GM15510 (cell line): ENCODE measurements around the gene PTPN12.

ENCODE experiments used
- POLR2A ChIP-seq: IDR thresholded peaks from 3 replicates; pipeline ENCODE4 v1.6.1; 2011; ENCODE audit warnings: borderline replicate concordance; ENCODE audit not compliant: insufficient read length; ENCODE audit errors: extremely low read depth

PTPN12 gene

DNA sequence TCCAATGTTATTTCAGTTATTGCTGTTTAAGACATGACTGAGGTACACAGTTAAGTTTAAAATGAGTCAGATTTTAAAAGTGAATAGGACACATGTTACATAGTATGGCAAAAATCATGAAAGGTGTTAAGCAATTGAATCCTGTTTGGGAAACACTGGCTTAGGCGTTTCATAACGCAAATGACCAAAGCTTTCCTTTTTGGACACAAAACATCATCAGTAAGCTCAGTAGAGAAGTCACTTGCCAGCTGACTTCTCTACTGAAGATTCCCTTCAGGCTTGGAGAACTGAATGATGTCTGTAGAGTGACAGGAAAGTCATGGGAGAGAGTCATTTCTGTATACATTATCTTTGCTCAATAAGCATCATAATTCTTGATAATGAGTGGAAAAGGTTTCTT lies 94.7 kb downstream of the PTPN12 start:
- TF ChIP-seq POLR2A = no peak

GRCh38 chr7:77644774-77645173 lies 107.7 kb downstream of the PTPN12 start:
- TF ChIP-seq POLR2A = no peak

DNA sequence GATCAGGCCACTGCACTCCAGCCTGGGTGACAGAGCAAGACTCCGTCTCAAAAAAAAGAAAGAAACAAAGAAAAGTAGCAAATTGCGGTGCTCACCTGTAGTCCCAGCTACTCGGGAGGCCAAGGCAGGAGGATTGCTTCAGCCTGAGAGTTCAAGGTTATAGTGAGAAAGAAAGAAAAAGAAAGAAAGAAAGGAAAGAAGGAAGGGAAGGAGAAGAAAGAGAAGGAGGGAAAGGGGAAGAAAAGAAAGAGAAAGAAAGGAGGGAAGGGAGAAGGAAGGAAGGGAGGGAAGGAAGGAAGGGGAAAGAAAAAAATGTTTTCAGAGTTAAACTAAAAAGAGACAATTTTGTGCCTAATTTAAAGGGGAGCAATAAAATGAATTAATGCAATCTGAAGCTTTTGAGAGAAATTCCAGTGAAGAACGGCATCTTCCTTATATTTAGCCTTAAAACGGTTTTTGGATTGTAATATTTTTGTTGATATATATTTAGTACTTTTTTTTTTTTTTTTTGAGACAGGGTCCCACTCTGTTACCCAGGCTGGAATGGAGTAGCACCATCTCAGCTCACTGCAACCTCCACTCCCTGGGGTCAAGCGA lies 111.7 kb downstream of the PTPN12 start:
- no peak for TF ChIP-seq POLR2A

GRCh38 chr7:77649716-77650349 lies 112.7 kb downstream of the PTPN12 start:
- TF ChIP-seq POLR2A = no peak

DNA sequence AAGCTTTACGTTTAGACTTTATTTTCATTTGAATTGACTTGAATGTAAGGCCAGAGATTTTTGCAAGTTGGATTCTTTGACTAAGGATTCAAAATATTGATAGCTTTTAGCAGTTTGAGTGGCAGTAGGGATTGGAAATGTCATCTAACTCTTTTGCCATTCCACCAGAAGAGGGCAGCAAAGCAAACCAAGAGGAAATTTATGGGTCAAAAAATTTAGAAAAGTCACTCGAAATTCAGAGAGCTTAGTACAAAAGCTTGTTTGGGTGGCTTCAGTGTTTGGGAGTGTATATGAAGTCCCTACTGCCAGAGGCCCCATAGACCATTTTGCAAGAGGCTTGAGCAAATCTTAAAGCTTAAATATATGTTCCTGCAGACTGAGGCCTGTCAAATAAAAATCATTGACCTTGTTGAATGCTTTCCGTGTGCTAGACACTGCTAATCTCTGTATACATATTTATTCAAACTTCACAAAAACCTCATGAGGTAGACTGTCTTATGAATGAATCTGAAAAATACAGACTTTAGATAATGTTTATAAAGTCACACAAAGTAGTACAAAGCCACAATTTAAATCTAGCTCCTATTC lies 114.6 kb downstream of the PTPN12 start:
- TF ChIP-seq POLR2A = no peak

DNA sequence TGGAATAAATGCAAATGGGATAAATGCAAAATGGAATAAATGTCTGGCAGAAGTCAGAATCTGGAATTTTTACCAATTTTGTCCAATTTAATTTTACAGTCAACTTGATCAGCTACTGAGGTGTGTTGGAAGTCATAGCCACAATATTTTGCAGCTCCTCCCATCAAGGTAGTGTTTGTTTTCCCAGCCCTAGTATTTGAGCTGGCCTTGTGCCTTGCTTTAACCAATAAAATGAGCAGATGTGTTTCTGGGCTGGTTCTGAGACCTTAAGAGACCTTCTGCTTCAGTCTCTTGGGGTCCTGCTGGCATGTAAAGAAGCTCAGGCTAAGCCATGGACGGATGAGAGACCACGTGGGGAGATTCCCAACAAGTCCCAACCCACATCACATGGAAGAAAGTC lies 116.5 kb downstream of the PTPN12 start:
- no peak for TF ChIP-seq POLR2A

DNA sequence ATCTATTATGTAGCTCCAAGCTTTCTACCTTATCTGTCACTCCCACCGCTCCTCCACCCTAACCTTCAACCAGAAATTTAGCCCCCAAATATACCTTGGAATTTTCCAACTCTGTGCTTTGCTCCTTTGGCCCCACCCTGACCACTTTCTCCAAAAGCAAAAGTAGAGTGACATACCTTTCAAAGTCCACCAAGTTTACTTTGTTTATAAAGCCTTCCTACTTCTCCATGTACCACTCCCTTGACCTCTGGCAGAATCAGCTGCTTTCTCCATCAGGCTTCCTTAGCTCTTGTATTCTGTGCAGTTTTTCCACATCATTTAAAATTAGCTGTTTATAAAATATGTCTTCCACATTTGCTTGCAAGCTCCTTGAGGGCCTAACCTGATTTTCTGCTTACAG lies 118.3 kb downstream of the PTPN12 start:
- TF ChIP-seq POLR2A = no peak

- no peak for TF ChIP-seq POLR2A
These were observed 118.9 kb downstream of the PTPN12 start for GRCh38 chr7:77655836-77656455.

GRCh38 chr7:77657427-77658224 lies 120.5 kb downstream of the PTPN12 start:
- TF ChIP-seq POLR2A = no peak

DNA sequence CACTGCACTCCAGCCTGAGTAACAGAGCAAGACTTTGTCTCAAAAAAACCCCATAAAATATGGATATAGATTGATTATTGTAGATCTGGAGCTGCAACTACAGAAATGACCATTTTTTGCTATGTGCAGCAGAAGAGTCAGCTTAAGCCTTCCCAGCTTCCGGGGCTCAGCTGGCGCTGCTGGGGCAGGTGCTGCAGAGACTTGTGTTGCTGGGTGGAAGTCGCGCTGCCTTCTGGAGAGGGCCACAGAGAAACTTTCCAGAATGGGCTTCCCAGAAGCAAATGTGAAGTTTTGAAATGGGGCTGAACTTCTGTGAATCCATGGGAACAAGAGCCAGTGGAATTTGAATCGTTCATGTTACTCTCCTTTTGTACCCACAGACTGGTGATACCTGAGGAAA lies 121.8 kb downstream of the PTPN12 start:
- no peak for TF ChIP-seq POLR2A

- no peak for TF ChIP-seq POLR2A
These were observed 124.7 kb downstream of the PTPN12 start for GRCh38 chr7:77661816-77662215.

DNA sequence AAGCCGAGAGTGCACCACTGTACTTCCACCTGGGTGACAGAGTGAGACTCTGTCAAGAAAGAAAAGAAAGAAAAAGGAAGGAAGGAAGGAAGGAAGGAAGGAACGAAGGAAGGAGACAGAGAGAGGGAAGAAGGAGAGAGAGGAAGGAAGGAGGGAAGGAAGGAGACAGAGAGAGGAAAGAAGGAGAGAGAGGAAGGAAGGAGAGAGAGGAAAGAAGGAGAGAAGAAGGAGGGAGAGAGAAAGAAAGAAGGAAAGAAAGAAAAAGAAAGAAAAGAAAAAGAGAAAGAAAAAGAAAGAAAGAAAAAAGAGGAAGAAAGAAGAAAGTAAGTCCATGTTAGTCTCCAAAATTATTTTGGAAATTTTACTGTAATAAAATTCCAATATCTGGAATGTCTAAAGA lies 125.8 kb downstream of the PTPN12 start:
- no peak for TF ChIP-seq POLR2A

DNA sequence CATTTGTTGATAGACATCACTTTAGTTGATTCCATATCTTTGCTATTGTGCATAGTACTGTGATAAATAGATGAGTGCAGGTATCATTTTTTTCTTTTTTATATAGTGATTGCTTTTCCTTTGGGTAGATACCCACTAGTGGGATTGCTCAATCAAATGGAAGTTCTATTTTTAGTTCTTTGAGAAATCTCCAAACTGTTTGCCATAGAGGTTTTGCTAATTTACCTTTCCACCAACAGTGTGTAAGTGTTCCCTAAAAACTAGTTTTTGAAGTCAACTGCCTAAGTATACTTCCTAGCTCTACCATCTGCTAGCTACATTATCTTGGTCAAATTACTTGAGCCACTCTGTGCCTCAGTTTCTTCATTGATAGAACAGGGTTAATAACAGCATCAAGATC lies 127.6 kb downstream of the PTPN12 start:
- no peak for TF ChIP-seq POLR2A

- no peak for TF ChIP-seq POLR2A
These were observed 128.1 kb downstream of the PTPN12 start for GRCh38 chr7:77665161-77665560.
